Loucy (cell line): ENCODE results near the gene RALGPS2.

ENCODE experiments used
- H2AFZ ChIP-seq: fragments of 200-600 bp; sonication (generic); 2 replicates; pipeline ENCODE4 v1.6.0; 2016; ENCODE audit warnings: antibody characterized with exemption, mild to moderate bottlenecking, low read length, moderate library complexity
- H3F3A ChIP-seq: fragments of 200-600 bp; 2 replicates; pipeline ENCODE4 v1.6.0; 2016; ENCODE audit warnings: antibody characterized with exemption, low read depth, mild to moderate bottlenecking
- H3K27me3 ChIP-seq: fragments of 200-600 bp; sonication (generic); 2 replicates; pipeline ENCODE4 v1.6.1; 2014; ENCODE audit warnings: low read length, mild to moderate bottlenecking; ENCODE audit not compliant: insufficient read depth, poor library complexity, severe bottlenecking
- H3K36me3 ChIP-seq: fragments of 200-600 bp; sonication (generic); 2 replicates; pipeline ENCODE4 v1.6.1; 2016; ENCODE audit warnings: low read length; ENCODE audit not compliant: insufficient read depth
- H3K4me1 ChIP-seq: fragments of 200-600 bp; sonication (generic); 2 replicates; pipeline ENCODE4 v1.5.1; 2014; ENCODE audit warnings: low read length, mild to moderate bottlenecking; ENCODE audit not compliant: insufficient read depth, poor library complexity, severe bottlenecking
- H3K4me2 ChIP-seq: fragments of 200-600 bp; sonication (generic); 2 replicates; pipeline ENCODE4 v1.6.0; 2014; ENCODE audit warnings: antibody characterized with exemption, low read length, low read depth, mild to moderate bottlenecking; ENCODE audit not compliant: poor library complexity, severe bottlenecking
- H3K4me3 ChIP-seq: fragments of 200-600 bp; sonication (generic); 2 replicates; pipeline ENCODE4 v1.5.1; 2014; ENCODE audit warnings: low read length, mild to moderate bottlenecking, mixed read lengths; ENCODE audit not compliant: poor library complexity, severe bottlenecking
- H3K79me2 ChIP-seq: fragments of 200-600 bp; sonication (generic); 2 replicates; pipeline ENCODE4 v1.6.1; 2014; ENCODE audit warnings: low read length; ENCODE audit not compliant: insufficient read depth
- H3K9ac ChIP-seq: fragments of 200-600 bp; sonication (generic); 2 replicates; pipeline ENCODE4 v1.6.0; 2014; ENCODE audit warnings: mild to moderate bottlenecking, low read depth, low read length, moderate library complexity; ENCODE audit not compliant: poor library complexity, severe bottlenecking
- H3K9me2 ChIP-seq: fragments of 200-600 bp; sonication (generic); replicated peaks from 2 replicates; pipeline ENCODE4 v1.6.1; 2016; ENCODE audit warnings: low read depth, low read length, mixed read lengths
- H3K9me3 ChIP-seq: fragments of 200-600 bp; sonication (generic); 2 replicates; pipeline ENCODE4 v1.6.1; 2014; ENCODE audit warnings: mild to moderate bottlenecking, antibody characterized with exemption, low read length, low read depth; ENCODE audit not compliant: insufficient read depth
- H4K20me1 ChIP-seq: fragments of 200-600 bp; sonication (generic); 2 replicates; pipeline ENCODE4 v1.6.0; 2014; ENCODE audit warnings: antibody characterized with exemption, low read length, mild to moderate bottlenecking; ENCODE audit not compliant: insufficient read depth, poor library complexity, severe bottlenecking
- CTCF ChIP-seq: fragments of 200-600 bp; sonication (generic); conservative IDR thresholded peaks from 2 replicates; pipeline ENCODE4 v1.5.1; 2014; ENCODE audit warnings: mild to moderate bottlenecking, antibody characterized with exemption, low read length
- EZH2phosphoT487 ChIP-seq: fragments of 200-600 bp; IDR thresholded peaks from 2 replicates; pipeline ENCODE4 v1.6.1; 2018; ENCODE audit warnings: antibody characterized with exemption, mild to moderate bottlenecking, moderate library complexity, borderline replicate concordance

RALGPS2 gene

GRCh38 chr1:178931858-178932551, 207.0 kb downstream of the RALGPS2 start:
- no peak for TF ChIP-seq CTCF
- TF ChIP-seq EZH2phosphoT487: no peak
- Histone ChIP-seq H3K9me2 (no peaks in the 10 kb centered on the region), H3K4me2 (no peak overlapping the region), H3K36me3 (no peaks in the 10 kb centered on the region), H4K20me1 (no peaks in the 10 kb centered on the region), H3K9ac (no peak overlapping the region), H3K4me1 (peaks cover 11% of the 10 kb centered on the region), H3F3A (no peaks in the 10 kb centered on the region), H3K27me3 (no peaks in the 10 kb centered on the region), H3K9me3 (no peaks in the 10 kb centered on the region), H3K79me2 (no peaks in the 10 kb centered on the region), H2AFZ (no peak overlapping the region), H3K4me3 (no peak overlapping the region)

- TF ChIP-seq EZH2phosphoT487: no peak
- TF ChIP-seq CTCF: no peak
- Histone ChIP-seq H4K20me1 (no peaks in the 10 kb centered on the region), H3K4me2 (no peak overlapping the region), H3F3A (no peaks in the 10 kb centered on the region), H3K27me3 (no peaks in the 10 kb centered on the region), H3K4me3 (no peak overlapping the region), H3K9me2 (no peaks in the 10 kb centered on the region), H3K9me3 (no peaks in the 10 kb centered on the region), H2AFZ (no peak overlapping the region), H3K9ac (no peak overlapping the region), H3K36me3 (no peaks in the 10 kb centered on the region), H3K79me2 (no peaks in the 10 kb centered on the region), H3K4me1 (peaks cover 11% of the 10 kb centered on the region)
Observed at GRCh38 chr1:178932552-178932906, 207.5 kb downstream of the RALGPS2 start.

GRCh38 chr1:178933105-178933561, 208.1 kb downstream of the RALGPS2 start:
- H3K9me3 ChIP-seq: no peaks in the 10 kb centered on the region
- no peaks in the 10 kb centered on the region for H3K36me3 ChIP-seq
- H3K4me3 ChIP-seq: no peak overlapping the region
- H3F3A ChIP-seq: no peaks in the 10 kb centered on the region
- no peak overlapping the region for H2AFZ ChIP-seq
- no peak overlapping the region for H3K4me2 ChIP-seq
- H4K20me1 ChIP-seq: no peaks in the 10 kb centered on the region
- H3K9me2 ChIP-seq: no peaks in the 10 kb centered on the region
- no peaks in the 10 kb centered on the region for H3K27me3 ChIP-seq
- TF ChIP-seq CTCF (no peak), EZH2phosphoT487 (no peak)
- H3K79me2 ChIP-seq: no peaks in the 10 kb centered on the region
- H3K9ac ChIP-seq: no peak overlapping the region
- peaks cover 11% of the 10 kb centered on the region for H3K4me1 ChIP-seq
